ENCODE data around the gene TBC1D10B.
"Not testable (repeated sequence)": the region's sequence is repeated elsewhere in the genome, so short reads cannot be mapped to it uniquely, and the experiment has no call there.

TBC1D10B gene

DNA sequence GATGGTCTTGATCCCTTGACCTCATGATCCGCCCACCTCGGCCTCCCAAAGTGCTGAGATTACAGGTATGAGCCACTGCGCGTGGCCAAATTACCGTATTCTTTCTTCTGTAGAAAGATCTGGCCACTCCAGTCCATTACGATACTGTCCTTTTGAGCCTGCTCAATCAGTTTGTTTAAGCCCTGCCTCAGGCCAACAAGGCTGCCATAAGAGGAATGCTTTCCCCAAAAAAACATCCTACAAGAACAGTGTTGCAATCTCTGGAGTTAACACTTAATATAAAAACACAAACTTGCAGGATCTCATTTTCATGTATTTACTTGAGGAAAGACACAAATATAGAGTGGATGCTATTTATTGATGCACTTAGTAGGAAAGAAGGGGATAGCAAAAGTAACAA lies 46.1 kb downstream of the TBC1D10B start:
- not testable (repeated sequence) for DNase-seq (ENCODE audit: low spot score)

DNA sequence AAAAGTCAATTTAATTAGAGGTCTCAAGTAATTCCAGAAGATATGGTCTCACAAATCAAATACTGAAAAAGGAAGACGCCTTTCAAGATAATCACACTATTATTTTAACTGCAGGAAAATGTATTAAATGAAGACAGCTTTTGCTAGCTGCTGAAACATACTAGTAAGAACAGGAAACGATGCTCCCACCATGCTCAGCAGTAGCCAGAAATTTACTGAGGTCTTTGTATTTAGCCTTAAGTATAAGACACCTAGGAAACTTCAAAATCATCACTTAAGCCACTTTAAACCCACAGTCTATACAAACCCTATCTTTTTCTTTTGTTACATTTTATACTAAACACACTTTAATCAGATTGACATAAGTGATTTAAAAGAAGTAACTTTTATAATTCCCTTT lies 51.6 kb downstream of the TBC1D10B start:
- not testable (repeated sequence) for DNase-seq (ENCODE audit: low spot score)

DNA sequence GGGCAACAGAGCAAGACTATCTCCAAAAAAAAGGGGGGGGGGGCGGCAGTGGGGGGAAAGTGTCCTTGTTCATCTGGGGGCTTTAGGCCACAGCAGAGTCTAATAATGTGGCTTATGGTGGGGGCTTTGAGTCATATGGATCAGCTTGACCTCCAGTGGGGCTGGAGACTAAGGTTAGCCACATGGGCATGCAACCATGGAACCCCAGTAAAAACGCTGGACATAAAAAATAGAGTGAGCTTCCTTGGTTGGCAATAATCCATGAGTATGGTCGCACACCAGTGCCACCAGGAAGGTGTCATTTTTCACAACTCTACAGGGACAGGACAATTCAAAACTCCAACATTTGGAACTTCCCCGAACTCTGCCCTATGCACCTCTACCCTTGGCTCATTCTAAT lies 59.4 kb downstream of the TBC1D10B start:
- not testable (repeated sequence) for DNase-seq (ENCODE audit: low spot score)

DNA sequence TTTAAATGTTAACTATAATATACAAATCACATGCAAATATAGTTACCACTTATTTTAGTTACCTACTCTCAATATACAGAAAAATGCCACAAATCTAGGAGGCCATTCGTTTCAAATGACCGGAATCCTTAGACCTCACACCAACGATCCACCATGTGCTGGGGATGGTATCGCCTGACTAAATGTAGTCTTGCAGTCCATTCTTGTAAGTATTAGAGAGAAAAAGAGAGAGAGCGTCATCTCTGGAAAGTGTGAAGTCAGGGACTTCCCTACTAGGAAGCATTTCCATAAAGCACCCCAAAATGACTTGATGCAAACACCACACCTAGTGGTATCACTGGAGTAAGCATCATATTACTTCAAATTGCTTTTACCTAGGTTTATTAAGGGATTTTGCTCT lies 61.0 kb downstream of the TBC1D10B start:
- peak; percentile 6 for DNase-seq (ENCODE audit: low spot score)

Measured in NAMALWA (cell line).